HCT116 (cell line): ENCODE data around the gene ADAM19. TPM values are rescaled to one million over a fixed set of nuclear protein-coding genes. Genes with fewer than 3 reads are reported as not detected.

Source experiments
- ATAC-seq: fragments of 200-7000 bp; cut with Tn5 transposase; 2 replicates; pipeline ENCODE4 v1.9.1; 2020; ENCODE audit warnings: mild to moderate bottlenecking, moderate library complexity
- BruUV-seq: library from RNA; stranded (reverse); fragments of 400-500 nt; replicated peaks from 2 replicates; lab custom pipeline; 2021; lab: Mats Ljungman, UMichigan
- CTCF ChIA-PET: fragments of 300-600 bp; sonication (Branson Sonifier 250); formaldehyde crosslinking; loops from one replicate; lab custom pipeline; 2021; ENCODE audit warnings: antibody characterized with exemption; lab: Charles Lee
- POLR2A ChIA-PET: fragments of 300-600, 350-600 bp; sonication (Branson Sonifier 250); formaldehyde crosslinking; loops from one replicate; lab custom pipeline; 2021; ENCODE audit warnings: antibody characterized with exemption; lab: Charles Lee
- RAD21 ChIA-PET, 2 experiments: fragments of 300-600 bp; sonication (Branson Sonifier 250); formaldehyde crosslinking; loops; one replicate each; lab custom pipeline; 2023; ENCODE audit warnings: low total read pairs in 2 of 2; ENCODE audit not compliant: uncharacterized antibody in 2 of 2, unreplicated experiment in 2 of 2, low non-redundant PET in 1 of 2; lab: Charles Lee
- DNase-seq: peaks from one replicate; pipeline ENCODE4 v3.0.0-alpha.2; 2010; ENCODE audit warnings: low read depth, low spot score
- H2AFZ ChIP-seq: fragments of 200-600 bp; shearing (Covaris generic), sonication (generic); 2 replicates; pipeline ENCODE4 v1.6.1; 2017; ENCODE audit warnings: low read depth, mixed run types, mixed read lengths, antibody characterized with exemption, low read length; ENCODE audit not compliant: poor library complexity, severe bottlenecking
- H3K27ac ChIP-seq: 2 replicates; pipeline ENCODE4 v1.5.1; 2012; ENCODE audit warnings: low read depth, low read length
- H3K27me3 ChIP-seq: fragments of 200-600 bp; sonication (generic); 2 replicates; pipeline ENCODE4 v1.6.1; 2016; ENCODE audit warnings: mixed run types, low read length, mixed read lengths; ENCODE audit not compliant: insufficient read depth
- H3K36me3 ChIP-seq, 2 experiments: fragments of 200-500 bp in 1 of 2; fragments of 200-600 bp in 1 of 2; sonication (Bioruptor generic) in 1 of 2; sonication (generic) in 1 of 2; 2 replicates each; pipeline versions ENCODE4 v1.5.1 to v1.6.1; 2014 to 2016; ENCODE audit warnings: low read length in 2 of 2, inconsistent platforms in 1 of 2, mixed read lengths in 1 of 2, mixed run types in 1 of 2; ENCODE audit not compliant: insufficient read depth in 2 of 2, control insufficient read depth in 1 of 2
- H3K4me1 ChIP-seq, 2 experiments: fragments of 200-600 bp in 1 of 2; sonication (generic) in 1 of 2; 2 replicates each; pipeline versions ENCODE4 v1.5.1 to v1.6.1; 2012 to 2017; ENCODE audit warnings: low read length in 2 of 2, inconsistent platforms in 1 of 2, mild to moderate bottlenecking in 1 of 2, mixed read lengths in 1 of 2, mixed run types in 1 of 2, moderate library complexity in 1 of 2; ENCODE audit not compliant: insufficient read depth in 2 of 2, control insufficient read depth in 1 of 2
- H3K4me2 ChIP-seq: fragments of 200-600 bp; sonication (generic); 2 replicates; pipeline ENCODE4 v1.6.1; 2017; ENCODE audit warnings: mixed run types, low read length, mixed read lengths
- H3K4me3 ChIP-seq, 2 experiments: fragments of 200-600 bp in 1 of 2; sonication (generic) in 1 of 2; replicated peaks in 1 of 2; 2 replicates each; pipeline ENCODE4 v1.5.1; 2011 to 2016; ENCODE audit warnings: low read length in 2 of 2, control low read depth in 1 of 2, low read depth in 1 of 2, mild to moderate bottlenecking in 1 of 2, mixed read lengths in 1 of 2, mixed run types in 1 of 2
- H3K79me2 ChIP-seq: fragments of 200-600 bp; sonication (generic); 2 replicates; pipeline ENCODE4 v1.6.1; 2017; ENCODE audit warnings: mild to moderate bottlenecking, mixed run types, low read length, moderate library complexity, mixed read lengths; ENCODE audit not compliant: insufficient read depth
- H3K9ac ChIP-seq: fragments of 200-600 bp; sonication (generic); 2 replicates; pipeline ENCODE4 v1.6.1; 2016; ENCODE audit warnings: low read length, mixed read lengths
- H3K9me2 ChIP-seq: fragments of 200-600 bp; sonication (generic), shearing (Covaris generic); 2 replicates; pipeline ENCODE4 v1.6.1; 2017; ENCODE audit warnings: mixed run types, mild to moderate bottlenecking, moderate library complexity; ENCODE audit not compliant: insufficient read depth
- H3K9me3 ChIP-seq, 2 experiments: fragments of 200-500 bp in 1 of 2; fragments of 200-600 bp in 1 of 2; sonication (Bioruptor generic) in 1 of 2; sonication (generic) in 1 of 2; 2 replicates each; pipeline ENCODE4 v1.6.1; 2014 to 2017; ENCODE audit warnings: low read length in 2 of 2, mixed read lengths in 2 of 2, inconsistent platforms in 1 of 2, low read depth in 1 of 2, mild to moderate bottlenecking in 1 of 2, mixed run types in 1 of 2, moderate library complexity in 1 of 2; ENCODE audit not compliant: control insufficient read depth in 1 of 2, insufficient read depth in 1 of 2
- H4K20me1 ChIP-seq: fragments of 200-600 bp; sonication (generic), shearing (Covaris generic); 2 replicates; pipeline ENCODE4 v1.6.1; 2017; ENCODE audit warnings: mixed run types, mild to moderate bottlenecking, moderate library complexity; ENCODE audit not compliant: insufficient read depth
- CBX3 ChIP-seq: IDR thresholded peaks from 2 replicates; pipeline ENCODE4 v1.6.1; 2012; ENCODE audit warnings: low read depth
- EGR1 ChIP-seq: IDR thresholded peaks from 2 replicates; pipeline ENCODE4 v1.6.1; 2012; ENCODE audit warnings: low read depth
- ELF1 ChIP-seq: IDR thresholded peaks from 2 replicates; pipeline ENCODE4 v1.6.1; 2012; ENCODE audit warnings: low read depth, borderline replicate concordance
- EZH2 ChIP-seq: fragments of 200-600 bp; sonication (generic); IDR thresholded peaks from 2 replicates; pipeline ENCODE4 v1.6.1; 2017; ENCODE audit warnings: antibody characterized with exemption, mixed run types
- EZH2phosphoT487 ChIP-seq: fragments of 200-600 bp; IDR thresholded peaks from 2 replicates; pipeline ENCODE4 v1.6.1; 2018; ENCODE audit warnings: antibody characterized with exemption, borderline replicate concordance
- JUND ChIP-seq: IDR thresholded peaks from 2 replicates; pipeline ENCODE4 v1.6.1; 2012
- POLR2A ChIP-seq: IDR thresholded peaks from 2 replicates; pipeline ENCODE4 v1.7.0; 2011; ENCODE audit warnings: borderline replicate concordance; ENCODE audit not compliant: insufficient read depth, insufficient read length; ENCODE audit errors: extremely low read depth
- REST ChIP-seq: IDR thresholded peaks from 2 replicates; pipeline ENCODE4 v1.6.1; 2012; ENCODE audit warnings: low read depth
- SIN3A ChIP-seq: IDR thresholded peaks from 2 replicates; pipeline ENCODE4 v1.6.1; 2012; ENCODE audit warnings: low read depth
- SP1 ChIP-seq: IDR thresholded peaks from 2 replicates; pipeline ENCODE4 v1.6.1; 2012; ENCODE audit warnings: low read depth
- TCF7L2 ChIP-seq: IDR thresholded peaks from 2 replicates; pipeline ENCODE4 v1.7.0; 2011; ENCODE audit warnings: borderline replicate concordance, inconsistent platforms; ENCODE audit not compliant: insufficient read depth, insufficient read length; ENCODE audit errors: extremely low read depth
- ZBTB33 ChIP-seq: IDR thresholded peaks from 2 replicates; pipeline ENCODE4 v1.6.1; 2011; ENCODE audit warnings: mild to moderate bottlenecking, low read length, moderate library complexity; ENCODE audit not compliant: insufficient replicate concordance; ENCODE audit errors: extremely low read depth
- ZNF274 ChIP-seq: fragments of 200-500 bp; sonication (Bioruptor generic); IDR thresholded peaks from 2 replicates; pipeline ENCODE4 v1.6.1; 2014; ENCODE audit warnings: mild to moderate bottlenecking, low read depth, low read length, inconsistent platforms
- intact Hi-C: fragments of 100-400 bp; cut with micrococcal nuclease; formaldehyde crosslinking; loops from 2 replicates; pipeline ENCODE4 v1.10.0; 2022
- total RNA-seq: library from RNA; stranded (reverse); gene quantifications from one replicate; pipeline ENCODE4 v1.2.1, GENCODE V29; 2021; ENCODE audit not compliant: unreplicated experiment

Gene ADAM19
- total RNA-seq, 1 experiment from 2014 or later: 77.3 TPM

GRCh38 chr5:157450024-157450423 lies 125.6 kb downstream of the ADAM19 start:
- Histone ChIP-seq H3K27me3 (no peaks in the 10 kb centered on the region), H3K9me2 (no peaks in the 10 kb centered on the region), H3K9me3 (no peaks in the 10 kb centered on the region), H3K27ac (no peak overlapping the region), H3K4me1 (peaks cover 2 to 16% of the 10 kb centered on the region in 2 experiments; a peak in 2 of 4 replicates), H3K4me2 (no peak overlapping the region), H3K9ac (no peak overlapping the region), H3K4me3 (no peak overlapping the region), H3K36me3 (no peaks in the 10 kb centered on the region), H2AFZ (no peak overlapping the region), H4K20me1 (no peaks in the 10 kb centered on the region), H3K79me2 (no peaks in the 10 kb centered on the region)
- ChIA-PET CTCF (interaction anchor here (1.1 kb wide), 1 partner anchor 22 kb away, joined by 4 read pairs; no protein-coding TSS in a partner anchor), POLR2A (no interaction called here), RAD21 (no interaction called here)
- BruUV-seq: no TSS peak
- intact Hi-C loops: no loop called here
- no peak for DNase-seq
- no peak for ATAC-seq
- TF ChIP-seq TCF7L2 (no peak), JUND (no peak), POLR2A (no peak), EZH2phosphoT487 (no peak), REST (no peak), CBX3 (no peak), ELF1 (no peak), SP1 (no peak), EZH2 (no peak), ZBTB33 (no peak), SIN3A (no peak), EGR1 (no peak), ZNF274 (no peak)
